MM.1S (cell line): Measurements from ENCODE around the gene IL18BP.

Experiments used
- EZH2 ChIP-seq: fragments of 300-600 bp; sonication (generic); optimal IDR thresholded peaks from 2 replicates; pipeline ENCODE3; 2017; ENCODE audit warnings: low read depth, mild to moderate bottlenecking, antibody characterized with exemption, low read length, mixed read lengths
- TF ChIP-seq, protein P1 (sequence below): fragments of 300-600 bp; sonication (generic); IDR thresholded peaks from 2 replicates; pipeline ENCODE4 v1.5.1; 2016; ENCODE audit warnings: antibody characterized with exemption, low read length, mixed read lengths

DNA sequence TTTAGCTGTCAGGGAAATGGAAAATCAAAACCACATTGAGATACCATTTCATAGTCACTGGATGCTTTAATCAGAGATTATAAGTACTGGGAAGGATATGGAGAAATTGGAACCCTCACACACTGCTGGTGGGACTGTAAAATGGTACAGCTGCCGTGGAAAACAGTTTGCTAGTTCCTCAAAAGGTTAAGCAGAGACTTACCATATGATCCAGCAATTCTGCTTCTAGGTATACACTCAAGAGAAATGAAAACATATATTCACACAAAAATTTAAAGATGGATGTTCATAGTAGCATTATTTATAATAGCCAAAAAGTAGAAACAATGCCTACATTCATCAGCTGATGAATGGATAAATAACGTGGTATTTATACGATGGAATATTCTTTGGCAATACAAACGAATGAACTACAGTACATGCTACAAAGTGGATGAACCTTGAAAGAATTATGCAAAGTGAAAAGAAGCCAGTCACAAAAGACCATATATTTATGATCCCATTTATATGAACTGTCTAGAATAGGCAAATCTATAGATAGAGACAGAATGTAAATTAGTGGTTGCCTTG, 46.9 kb upstream of the IL18BP start:
- TF ChIP-seq, protein P1, sequence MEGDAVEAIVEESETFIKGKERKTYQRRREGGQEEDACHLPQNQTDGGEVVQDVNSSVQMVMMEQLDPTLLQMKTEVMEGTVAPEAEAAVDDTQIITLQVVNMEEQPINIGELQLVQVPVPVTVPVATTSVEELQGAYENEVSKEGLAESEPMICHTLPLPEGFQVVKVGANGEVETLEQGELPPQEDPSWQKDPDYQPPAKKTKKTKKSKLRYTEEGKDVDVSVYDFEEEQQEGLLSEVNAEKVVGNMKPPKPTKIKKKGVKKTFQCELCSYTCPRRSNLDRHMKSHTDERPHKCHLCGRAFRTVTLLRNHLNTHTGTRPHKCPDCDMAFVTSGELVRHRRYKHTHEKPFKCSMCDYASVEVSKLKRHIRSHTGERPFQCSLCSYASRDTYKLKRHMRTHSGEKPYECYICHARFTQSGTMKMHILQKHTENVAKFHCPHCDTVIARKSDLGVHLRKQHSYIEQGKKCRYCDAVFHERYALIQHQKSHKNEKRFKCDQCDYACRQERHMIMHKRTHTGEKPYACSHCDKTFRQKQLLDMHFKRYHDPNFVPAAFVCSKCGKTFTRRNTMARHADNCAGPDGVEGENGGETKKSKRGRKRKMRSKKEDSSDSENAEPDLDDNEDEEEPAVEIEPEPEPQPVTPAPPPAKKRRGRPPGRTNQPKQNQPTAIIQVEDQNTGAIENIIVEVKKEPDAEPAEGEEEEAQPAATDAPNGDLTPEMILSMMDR: no peak
- no peak for TF ChIP-seq EZH2
